Liver (tissue), 9 donors: ENCODE results near the gene KCNQ1. TPM values are rescaled to one million over a fixed set of nuclear protein-coding genes. Genes with fewer than 3 reads are reported as not detected.

ENCODE experiments used
- DNase-seq: peaks from one replicate; pipeline ENCODE4 v3.0.0-alpha.2; 2017; ENCODE audit warnings: low spot score
- H3K27ac ChIP-seq, 2 donors: one replicate each; pipeline ENCODE4 v1.7.0; 2013; ENCODE audit warnings: inconsistent platforms in 2 of 2, low read length in 2 of 2, control low read depth in 1 of 2, low read depth in 1 of 2, mild to moderate bottlenecking in 1 of 2
- H3K27me3 ChIP-seq, 4 donors: one replicate each; pipeline versions ENCODE4 v1.6.1 to v1.7.0; 2013; ENCODE audit warnings: low read length in 3 of 4, inconsistent platforms in 1 of 4, mild to moderate bottlenecking in 1 of 4, moderate library complexity in 1 of 4; ENCODE audit not compliant: control insufficient read depth in 4 of 4, insufficient read depth in 4 of 4
- H3K36me3 ChIP-seq, 4 donors: one replicate each; pipeline versions ENCODE4 v1.6.1 to v1.7.0; 2013; ENCODE audit warnings: low read length in 3 of 4, mild to moderate bottlenecking in 3 of 4, low read depth in 1 of 4, moderate library complexity in 1 of 4; ENCODE audit not compliant: control insufficient read depth in 4 of 4, insufficient read depth in 3 of 4
- H3K4me1 ChIP-seq, 4 donors: one replicate each; pipeline versions ENCODE4 v1.6.1 to v1.7.0; 2013; ENCODE audit warnings: low read length in 3 of 4, mild to moderate bottlenecking in 3 of 4, moderate library complexity in 1 of 4; ENCODE audit not compliant: control insufficient read depth in 4 of 4, insufficient read depth in 4 of 4
- H3K4me3 ChIP-seq, 3 donors: one replicate each; pipeline versions ENCODE4 v1.6.1 to v1.7.0; 2013; ENCODE audit warnings: low read length in 3 of 3, control low read depth in 1 of 3, low read depth in 1 of 3, mild to moderate bottlenecking in 1 of 3
- H3K9ac ChIP-seq, 2 donors: one replicate each; pipeline ENCODE4 v1.7.0; 2013; ENCODE audit warnings: low read length in 2 of 2, mild to moderate bottlenecking in 2 of 2, moderate library complexity in 2 of 2, control low read depth in 1 of 2, low read depth in 1 of 2
- H3K9me3 ChIP-seq, 4 donors: one replicate each; pipeline versions ENCODE4 v1.6.1 to v1.7.0; 2013; ENCODE audit warnings: low read length in 3 of 4; ENCODE audit not compliant: control insufficient read depth in 4 of 4
- GABPA ChIP-seq, 2 donors: IDR thresholded peaks in 1 of 2; conservative IDR thresholded peaks in 1 of 2; 2 replicates each; pipeline ENCODE4 v1.6.1; 2016; ENCODE audit warnings: antibody characterized with exemption in 2 of 2, mild to moderate bottlenecking in 1 of 2, moderate library complexity in 1 of 2
- HNF4A ChIP-seq, 2 donors: conservative IDR thresholded peaks; 2 replicates each; pipeline ENCODE4 v1.6.1; 2016; ENCODE audit warnings: antibody characterized with exemption in 2 of 2, mild to moderate bottlenecking in 2 of 2
- HNF4G ChIP-seq: IDR thresholded peaks from 2 replicates; pipeline ENCODE4 v1.6.1; 2016; ENCODE audit warnings: antibody characterized with exemption
- JUND ChIP-seq, 2 donors: IDR thresholded peaks; 2 replicates each; pipeline ENCODE4 v1.6.1; 2016; ENCODE audit warnings: antibody characterized with exemption in 2 of 2
- RAD21 ChIP-seq, 2 donors: IDR thresholded peaks; 2 replicates each; pipeline ENCODE4 v1.6.1; 2016; ENCODE audit warnings: antibody characterized with exemption in 2 of 2, mild to moderate bottlenecking in 2 of 2
- RXRA ChIP-seq, 2 donors: IDR thresholded peaks; 2 replicates each; pipeline ENCODE4 v1.6.1; 2017 to 2018; ENCODE audit warnings: antibody characterized with exemption in 2 of 2, mild to moderate bottlenecking in 1 of 2
- TAF1 ChIP-seq: conservative IDR thresholded peaks from 2 replicates; pipeline ENCODE4 v1.6.1; 2016; ENCODE audit warnings: antibody characterized with exemption, mild to moderate bottlenecking
- YY1 ChIP-seq: IDR thresholded peaks from 2 replicates; pipeline ENCODE4 v1.6.1; 2016; ENCODE audit warnings: antibody characterized with exemption, mild to moderate bottlenecking
- WGBS: extraction: QIAGEN DNeasy Blood & Tissue Kit; methylation state at CpG from one replicate; pipeline ENCODE4 v1.1.7; 2013; 5-methylcytosine and 5-hydroxymethylcytosine counted together
- polyA plus RNA-seq, 2 donors: library from polyadenylated mRNA; stranded (reverse) in 1 of 2; unstranded in 1 of 2; fragments of 200-250 nt in 1 of 2; fragments of >200 nt in 1 of 2; fragmentation: Nextera tagmentation in 1 of 2; extraction: Ambion mirVana in 1 of 2; gene quantifications; one replicate each; pipeline versions ENCODE4 v1.2.1 to v1.2.3, GENCODE V29; 2013 to 2015
- total RNA-seq, 2 donors: library from RNA; depleted of rRNA; stranded (reverse); fragments of >200 nt; gene quantifications; one replicate each; pipeline ENCODE4 v1.2.3, GENCODE V29; 2014
- TF ChIP-seq, protein P1 (sequence below): IDR thresholded peaks from 2 replicates; pipeline ENCODE4 v1.6.1; 2016; ENCODE audit warnings: antibody characterized with exemption
- TF ChIP-seq, protein P2 (sequence below): fragments of 150-350 bp; IDR thresholded peaks from 2 replicates; pipeline ENCODE4 v1.5.1; 2017; ENCODE audit warnings: improper control_type of control experiment, low read depth, low read length; ENCODE audit not compliant: missing input control
- TF ChIP-seq, protein P3 (sequence below): IDR thresholded peaks from 2 replicates; pipeline ENCODE4 v1.6.1; 2016; ENCODE audit warnings: antibody characterized with exemption, mild to moderate bottlenecking
- TF ChIP-seq, protein P4 (sequence below): IDR thresholded peaks from 2 replicates; pipeline ENCODE4 v1.6.1; 2016; ENCODE audit warnings: antibody characterized with exemption
- donor health status: healthy.
- donor health status: healthy.
- donor health status: healthy.
- donor health status: healthy.
- donor health status: healthy.

The KCNQ1 gene
- total and polyA plus RNA-seq, 4 donors, result 0.31 to 2.2 (median 1.5) TPM

DNA sequence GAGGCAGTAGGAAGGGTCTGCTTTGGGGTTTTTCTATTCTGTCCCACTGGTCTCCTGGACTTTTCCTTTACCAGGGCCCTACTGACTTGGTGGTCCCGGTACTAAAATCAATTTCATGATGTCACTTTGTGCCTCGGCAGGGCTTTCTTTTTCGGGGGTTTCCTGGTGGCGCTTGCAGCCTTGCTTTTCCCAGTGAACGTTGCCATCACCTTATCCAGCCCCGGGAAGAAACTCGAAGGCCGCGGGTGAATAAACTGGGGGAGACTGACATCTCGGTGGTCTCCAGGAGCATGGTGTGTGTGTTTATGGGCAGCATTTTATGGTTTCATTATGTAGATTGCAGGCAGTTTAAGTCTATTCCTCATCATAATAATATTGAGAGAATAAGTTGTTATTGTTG lies 84.4 kb downstream of the KCNQ1 start:
- TF ChIP-seq, protein P1, sequence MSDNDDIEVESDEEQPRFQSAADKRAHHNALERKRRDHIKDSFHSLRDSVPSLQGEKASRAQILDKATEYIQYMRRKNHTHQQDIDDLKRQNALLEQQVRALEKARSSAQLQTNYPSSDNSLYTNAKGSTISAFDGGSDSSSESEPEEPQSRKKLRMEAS, result no peak
- TF ChIP-seq JUND (IDR thresholded peaks at IDR 0.05) (no peak), HNF4G (no peak)
- TF ChIP-seq, protein P2, sequence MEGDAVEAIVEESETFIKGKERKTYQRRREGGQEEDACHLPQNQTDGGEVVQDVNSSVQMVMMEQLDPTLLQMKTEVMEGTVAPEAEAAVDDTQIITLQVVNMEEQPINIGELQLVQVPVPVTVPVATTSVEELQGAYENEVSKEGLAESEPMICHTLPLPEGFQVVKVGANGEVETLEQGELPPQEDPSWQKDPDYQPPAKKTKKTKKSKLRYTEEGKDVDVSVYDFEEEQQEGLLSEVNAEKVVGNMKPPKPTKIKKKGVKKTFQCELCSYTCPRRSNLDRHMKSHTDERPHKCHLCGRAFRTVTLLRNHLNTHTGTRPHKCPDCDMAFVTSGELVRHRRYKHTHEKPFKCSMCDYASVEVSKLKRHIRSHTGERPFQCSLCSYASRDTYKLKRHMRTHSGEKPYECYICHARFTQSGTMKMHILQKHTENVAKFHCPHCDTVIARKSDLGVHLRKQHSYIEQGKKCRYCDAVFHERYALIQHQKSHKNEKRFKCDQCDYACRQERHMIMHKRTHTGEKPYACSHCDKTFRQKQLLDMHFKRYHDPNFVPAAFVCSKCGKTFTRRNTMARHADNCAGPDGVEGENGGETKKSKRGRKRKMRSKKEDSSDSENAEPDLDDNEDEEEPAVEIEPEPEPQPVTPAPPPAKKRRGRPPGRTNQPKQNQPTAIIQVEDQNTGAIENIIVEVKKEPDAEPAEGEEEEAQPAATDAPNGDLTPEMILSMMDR, result no peak

DNA sequence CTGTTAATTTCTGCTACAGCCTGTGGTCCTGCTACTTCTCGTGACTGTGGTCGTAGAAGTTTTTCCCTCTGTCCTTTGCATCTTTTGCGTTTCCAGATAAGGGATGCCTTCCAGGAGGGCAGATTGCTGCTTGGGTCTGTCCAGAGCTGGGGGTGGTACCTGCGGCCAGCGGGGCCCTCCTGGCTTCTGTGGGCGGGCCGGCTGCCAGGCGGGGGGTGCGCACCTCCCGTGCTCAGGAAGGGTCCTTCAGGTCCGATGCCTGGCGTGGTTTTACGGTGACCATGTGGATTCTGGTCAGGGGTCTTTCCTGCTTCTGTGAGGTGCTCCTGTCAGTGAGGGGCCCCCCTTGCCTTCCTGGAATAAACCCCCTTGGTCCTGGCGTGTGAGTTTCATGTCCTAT lies 84.8 kb downstream of the KCNQ1 start:
- no peaks in the 10 kb centered on the region for H3K9me3 ChIP-seq
- no peak for TF ChIP-seq HNF4A (conservative IDR thresholded peaks at IDR 0.05)
- no peak for TF ChIP-seq GABPA (IDR thresholded peaks at IDR 0.05 in 1 of 2, conservative IDR thresholded peaks at IDR 0.05 in 1 of 2)
- TF ChIP-seq, protein P3, sequence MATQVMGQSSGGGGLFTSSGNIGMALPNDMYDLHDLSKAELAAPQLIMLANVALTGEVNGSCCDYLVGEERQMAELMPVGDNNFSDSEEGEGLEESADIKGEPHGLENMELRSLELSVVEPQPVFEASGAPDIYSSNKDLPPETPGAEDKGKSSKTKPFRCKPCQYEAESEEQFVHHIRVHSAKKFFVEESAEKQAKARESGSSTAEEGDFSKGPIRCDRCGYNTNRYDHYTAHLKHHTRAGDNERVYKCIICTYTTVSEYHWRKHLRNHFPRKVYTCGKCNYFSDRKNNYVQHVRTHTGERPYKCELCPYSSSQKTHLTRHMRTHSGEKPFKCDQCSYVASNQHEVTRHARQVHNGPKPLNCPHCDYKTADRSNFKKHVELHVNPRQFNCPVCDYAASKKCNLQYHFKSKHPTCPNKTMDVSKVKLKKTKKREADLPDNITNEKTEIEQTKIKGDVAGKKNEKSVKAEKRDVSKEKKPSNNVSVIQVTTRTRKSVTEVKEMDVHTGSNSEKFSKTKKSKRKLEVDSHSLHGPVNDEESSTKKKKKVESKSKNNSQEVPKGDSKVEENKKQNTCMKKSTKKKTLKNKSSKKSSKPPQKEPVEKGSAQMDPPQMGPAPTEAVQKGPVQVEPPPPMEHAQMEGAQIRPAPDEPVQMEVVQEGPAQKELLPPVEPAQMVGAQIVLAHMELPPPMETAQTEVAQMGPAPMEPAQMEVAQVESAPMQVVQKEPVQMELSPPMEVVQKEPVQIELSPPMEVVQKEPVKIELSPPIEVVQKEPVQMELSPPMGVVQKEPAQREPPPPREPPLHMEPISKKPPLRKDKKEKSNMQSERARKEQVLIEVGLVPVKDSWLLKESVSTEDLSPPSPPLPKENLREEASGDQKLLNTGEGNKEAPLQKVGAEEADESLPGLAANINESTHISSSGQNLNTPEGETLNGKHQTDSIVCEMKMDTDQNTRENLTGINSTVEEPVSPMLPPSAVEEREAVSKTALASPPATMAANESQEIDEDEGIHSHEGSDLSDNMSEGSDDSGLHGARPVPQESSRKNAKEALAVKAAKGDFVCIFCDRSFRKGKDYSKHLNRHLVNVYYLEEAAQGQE, result no peak
- no peak for TF ChIP-seq YY1
- TF ChIP-seq, protein P1, result no peak
- no peak for TF ChIP-seq JUND (IDR thresholded peaks at IDR 0.05)
- no peak for TF ChIP-seq RAD21 (IDR thresholded peaks at IDR 0.05)
- TF ChIP-seq TAF1, result no peak
- TF ChIP-seq, protein P4, sequence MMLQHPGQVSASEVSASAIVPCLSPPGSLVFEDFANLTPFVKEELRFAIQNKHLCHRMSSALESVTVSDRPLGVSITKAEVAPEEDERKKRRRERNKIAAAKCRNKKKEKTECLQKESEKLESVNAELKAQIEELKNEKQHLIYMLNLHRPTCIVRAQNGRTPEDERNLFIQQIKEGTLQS, result no peak
- no peak for TF ChIP-seq RXRA (IDR thresholded peaks at IDR 0.05)
- no peak for DNase-seq
- H3K9ac ChIP-seq, result no peak overlapping the region
- H3K4me3 ChIP-seq, result no peak overlapping the region
- peaks cover 0 to 8% (median 5%) of the 10 kb centered on the region in 4 donors for H3K4me1 ChIP-seq
- peaks cover 0 to 6% (median 0%) of the 10 kb centered on the region in 4 donors for H3K27me3 ChIP-seq
- 86% methylated on average over 14 of the region's 14 CpGs for WGBS
- no peak overlapping the region for H3K27ac ChIP-seq
- no peaks in the 10 kb centered on the region for H3K36me3 ChIP-seq

More for the DNA sequence above, 84.4 kb downstream of the KCNQ1 start:
- 79% methylated on average over 10 of the region's 10 CpGs for WGBS
- no peak overlapping the region for H3K9ac ChIP-seq
- H3K4me1 ChIP-seq, result peaks cover 0 to 8% (median 5%) of the 10 kb centered on the region in 4 donors
- no peak overlapping the region for H3K4me3 ChIP-seq
- no peaks in the 10 kb centered on the region for H3K36me3 ChIP-seq
- no peak for DNase-seq
- no peaks in the 10 kb centered on the region for H3K9me3 ChIP-seq
- H3K27ac ChIP-seq, result no peak overlapping the region
- peaks cover 0 to 6% (median 0%) of the 10 kb centered on the region in 4 donors for H3K27me3 ChIP-seq
